Fibroblast of skin of back (primary cell): ENCODE results near the gene KCNK1.

Experiments
- DNase-seq: peaks from one replicate; pipeline ENCODE4 v3.0.0-alpha.2; 2013

The KCNK1 gene

GRCh38 chr1:233640179-233640578 is 26.3 kb downstream of the KCNK1 start:
- DNase-seq: no peak

- no peak for DNase-seq
Measured at GRCh38 chr1:233641029-233641428, 27.1 kb downstream of the KCNK1 start.

- no peak for DNase-seq
Measured at GRCh38 chr1:233647073-233647472, 33.2 kb downstream of the KCNK1 start.

GRCh38 chr1:233647636-233648035 is 33.7 kb downstream of the KCNK1 start:
- DNase-seq: no peak

GRCh38 chr1:233651061-233651460 is 37.2 kb downstream of the KCNK1 start:
- DNase-seq: no peak

- no peak for DNase-seq
Measured at GRCh38 chr1:233651563-233652233, 37.8 kb downstream of the KCNK1 start.

GRCh38 chr1:233652526-233652925 is 38.6 kb downstream of the KCNK1 start:
- DNase-seq: no peak

- DNase-seq: no peak
Measured at GRCh38 chr1:233654658-233655280, 40.9 kb downstream of the KCNK1 start.

- no peak for DNase-seq
Measured at GRCh38 chr1:233655301-233655740, 41.4 kb downstream of the KCNK1 start.

GRCh38 chr1:233656032-233656635 is 42.2 kb downstream of the KCNK1 start:
- no peak for DNase-seq

GRCh38 chr1:233656687-233657086 is 42.8 kb downstream of the KCNK1 start:
- DNase-seq: no peak

GRCh38 chr1:233657466-233657865 is 43.6 kb downstream of the KCNK1 start:
- no peak for DNase-seq

- no peak for DNase-seq
Measured at GRCh38 chr1:233659495-233659894, 45.6 kb downstream of the KCNK1 start.

- no peak for DNase-seq
Measured at GRCh38 chr1:233661376-233662159, 47.7 kb downstream of the KCNK1 start.

GRCh38 chr1:233662575-233663304 is 48.8 kb downstream of the KCNK1 start:
- peak; percentile 3 for DNase-seq

GRCh38 chr1:233664253-233664652 is 50.3 kb downstream of the KCNK1 start:
- no peak for DNase-seq

- no peak for DNase-seq
Measured at GRCh38 chr1:233664804-233665574, 51.1 kb downstream of the KCNK1 start.

GRCh38 chr1:233665575-233666270 is 51.8 kb downstream of the KCNK1 start:
- DNase-seq: no peak

GRCh38 chr1:233667741-233668140 is 53.8 kb downstream of the KCNK1 start:
- no peak for DNase-seq

- DNase-seq: no peak
Measured at GRCh38 chr1:233668146-233668724, 54.3 kb downstream of the KCNK1 start.
